K562 (cell line): Measurements from ENCODE around the gene CRACR2B. TPM values are rescaled to one million over a fixed set of nuclear protein-coding genes. Genes with fewer than 3 reads are reported as not detected.

Source experiments
- CBX5 ChIP-seq: IDR thresholded peaks from 2 replicates; pipeline ENCODE4 v1.6.1; 2014; ENCODE audit warnings: low read depth, borderline replicate concordance
- GABPA ChIP-seq: fragments of 200-800 bp; sonication (Bioruptor generic); conservative IDR thresholded peaks from 2 replicates; pipeline ENCODE4 v1.6.1; 2016; ENCODE audit warnings: low read depth, missing genetic modification characterization, missing compliant biosample characterization
- HDAC8 ChIP-seq: fragments of 450-650 bp; IDR thresholded peaks from 2 replicates; pipeline ENCODE4 v1.6.1; 2016; ENCODE audit warnings: mild to moderate bottlenecking, missing genetic modification characterization, moderate library complexity, missing compliant biosample characterization
- HSF4 ChIP-seq: fragments of 250-450 bp; sonication (Bioruptor Pico); IDR thresholded peaks from 2 replicates; pipeline ENCODE4 v2.1.2; 2022; ENCODE audit warnings: mild to moderate bottlenecking, moderate library complexity, borderline replicate concordance
- MTA1 ChIP-seq: fragments of 450-650 bp; IDR thresholded peaks from 2 replicates; pipeline ENCODE4 v1.6.1; 2017; ENCODE audit warnings: borderline replicate concordance
- NKRF ChIP-seq: fragments of 450-650 bp; IDR thresholded peaks from 2 replicates; pipeline ENCODE4 v1.6.1; 2016; ENCODE audit warnings: borderline replicate concordance
- PTBP1 ChIP-seq: fragments of 200-400 bp; formaldehyde crosslinking; IDR thresholded peaks from 2 replicates; pipeline ENCODE4 v1.6.1; 2017; ENCODE audit warnings: low read depth, low read length
- TEAD2 ChIP-seq: fragments of 450-650 bp; IDR thresholded peaks from 2 replicates; pipeline ENCODE4 v1.6.1; 2016; ENCODE audit warnings: missing genetic modification characterization, control low read depth, missing compliant biosample characterization
- TSHZ1 ChIP-seq: fragments of 250-450 bp; sonication (Bioruptor Pico); IDR thresholded peaks from 2 replicates; pipeline ENCODE4 v1.4.0; 2020; ENCODE audit warnings: mild to moderate bottlenecking, moderate library complexity
- ZBTB11 ChIP-seq, 3 experiments: fragments of 200-800 bp in 1 of 3; fragments of 250-450 bp in 1 of 3; fragments of 450-650 bp in 1 of 3; sonication (Bioruptor Pico) in 1 of 3; sonication (Bioruptor generic) in 1 of 3; formaldehyde crosslinking in 1 of 3; IDR thresholded peaks; 2 replicates each; pipeline versions ENCODE4 v1.6.1 to v1.8.0; 2016 to 2022; ENCODE audit warnings: mild to moderate bottlenecking in 2 of 3, missing genetic modification characterization in 2 of 3, missing compliant biosample characterization in 1 of 3, moderate library complexity in 1 of 3
- ZBTB7A ChIP-seq: IDR thresholded peaks from 2 replicates; pipeline ENCODE4 v1.6.1; 2011; ENCODE audit warnings: low read depth, mild to moderate bottlenecking, low read length, moderate library complexity, borderline replicate concordance; ENCODE audit not compliant: control insufficient read depth
- ZBTB8A ChIP-seq: fragments of 450-650 bp; IDR thresholded peaks from 2 replicates; pipeline ENCODE4 v1.6.1; 2018; ENCODE audit warnings: mild to moderate bottlenecking, moderate library complexity; ENCODE audit not compliant: partially characterized antibody
- ZFX ChIP-seq: sonication (generic); formaldehyde crosslinking; IDR thresholded peaks from 2 replicates; pipeline ENCODE4 v1.8.0; 2022; ENCODE audit warnings: mild to moderate bottlenecking, missing genetic modification reagents, moderate library complexity
- ZNF740 ChIP-seq, 3 experiments: fragments of 200-800 bp in 1 of 3; sonication (Bioruptor generic) in 1 of 3; sonication (generic) in 1 of 3; formaldehyde crosslinking in 1 of 3; IDR thresholded peaks; 2 replicates each; pipeline versions ENCODE4 v1.6.1 to v1.8.0; 2016 to 2022; ENCODE audit warnings: mild to moderate bottlenecking in 2 of 3, missing compliant biosample characterization in 2 of 3, missing genetic modification characterization in 2 of 3, missing genetic modification reagents in 1 of 3
- polyA plus RNA-seq, 8 experiments: library from polyadenylated mRNA; depleted of rRNA in 4 of 8; stranded (reverse) in 5 of 8; unstranded in 3 of 8; fragments of >200 nt; fragmentation: Nextera tagmentation in 2 of 8; fragmentation: Illumina TruSeq in 1 of 8; extraction: Ambion mirVana in 2 of 8; extraction: Trizol in 1 of 8; gene quantifications; 2 replicates each; pipeline versions ENCODE4 v1.2.1 to v1.2.3, GENCODE V29; 2011 to 2014; ENCODE audit warnings: inconsistent platforms in 1 of 8, missing spikeins in 1 of 8
- total RNA-seq, 7 experiments: library from RNA; depleted of rRNA in 6 of 7; stranded (reverse); fragments of >200 nt in 6 of 7; fragmentation: Illumina TruSeq in 2 of 7; extraction: Trizol in 2 of 7; gene quantifications; 2 replicates each; pipeline versions ENCODE4 v1.2.1 to v1.2.3, GENCODE V29; 2011 to 2021; ENCODE audit warnings: low replicate concordance in 1 of 7

The CRACR2B gene
- total and polyA plus RNA-seq, 9 of the 15 experiments (the other 6 are each of a cell fraction or from before 2014, with no cell fraction given): 0.10 to 51.0 (median 6.0) TPM

- TF ChIP-seq NKRF: peak; percentile 69; the same call in 1 of the 2 replicates
- no peak for TF ChIP-seq TSHZ1 (CRISPR knock-in tag)
- peak; percentile 36; the same call in 1 of the 2 replicates for TF ChIP-seq ZBTB7A
- no peak for TF ChIP-seq HDAC8
- TF ChIP-seq ZFX (CRISPR knock-in tag): 0 out of 2 replicates have a peak, but pooled peaks have one; percentile 1
- TF ChIP-seq PTBP1: no peak
- peak; percentile 34 for TF ChIP-seq GABPA (tag)
- TF ChIP-seq TEAD2 (tag): no peak
- no peak for TF ChIP-seq MTA1
- TF ChIP-seq HSF4 (CRISPR knock-in tag): no peak
- no peak for TF ChIP-seq ZBTB8A
- TF ChIP-seq CBX5: no peak
- TF ChIP-seq ZBTB11 (CRISPR knock-in tag; IDR thresholded peaks at IDR 0.05): no peak
- TF ChIP-seq ZNF740 (CRISPR knock-in tag; IDR thresholded peaks at IDR 0.05): peak; percentile 64
- TF ChIP-seq ZNF740 (tag; IDR thresholded peaks at IDR 0.05): peak in 1 of 2 experiments; percentile 88; a peak in 2 of 4 replicates
Observed at GRCh38 chr11:795634-796564, 31.8 kb upstream of the CRACR2B start (continued).
